GM23338 (cell line): ENCODE data around the gene GALC.

Source experiments
- EZH2 ChIP-seq: fragments of 200-600 bp; sonication (generic); IDR thresholded peaks from one replicate; pipeline ENCODE4 v1.8.0; 2017; ENCODE audit warnings: antibody characterized with exemption, mild to moderate bottlenecking, low read depth; ENCODE audit not compliant: unreplicated experiment
- POLR2AphosphoS5 ChIP-seq: IDR thresholded peaks from 2 replicates; pipeline ENCODE4 v1.6.1; 2016; ENCODE audit warnings: antibody characterized with exemption, low read depth
- TF ChIP-seq, protein P1 (sequence below), 2 experiments: fragments of 200-600 bp in 1 of 2; sonication (generic) in 1 of 2; conservative IDR thresholded peaks; 2 replicates each; pipeline versions ENCODE4 v1.5.1 to v1.6.1; 2016 to 2017; ENCODE audit warnings: antibody characterized with exemption in 2 of 2, low read depth in 2 of 2, mild to moderate bottlenecking in 2 of 2, moderate library complexity in 1 of 2

- no peak for TF ChIP-seq EZH2
- TF ChIP-seq, protein P1, sequence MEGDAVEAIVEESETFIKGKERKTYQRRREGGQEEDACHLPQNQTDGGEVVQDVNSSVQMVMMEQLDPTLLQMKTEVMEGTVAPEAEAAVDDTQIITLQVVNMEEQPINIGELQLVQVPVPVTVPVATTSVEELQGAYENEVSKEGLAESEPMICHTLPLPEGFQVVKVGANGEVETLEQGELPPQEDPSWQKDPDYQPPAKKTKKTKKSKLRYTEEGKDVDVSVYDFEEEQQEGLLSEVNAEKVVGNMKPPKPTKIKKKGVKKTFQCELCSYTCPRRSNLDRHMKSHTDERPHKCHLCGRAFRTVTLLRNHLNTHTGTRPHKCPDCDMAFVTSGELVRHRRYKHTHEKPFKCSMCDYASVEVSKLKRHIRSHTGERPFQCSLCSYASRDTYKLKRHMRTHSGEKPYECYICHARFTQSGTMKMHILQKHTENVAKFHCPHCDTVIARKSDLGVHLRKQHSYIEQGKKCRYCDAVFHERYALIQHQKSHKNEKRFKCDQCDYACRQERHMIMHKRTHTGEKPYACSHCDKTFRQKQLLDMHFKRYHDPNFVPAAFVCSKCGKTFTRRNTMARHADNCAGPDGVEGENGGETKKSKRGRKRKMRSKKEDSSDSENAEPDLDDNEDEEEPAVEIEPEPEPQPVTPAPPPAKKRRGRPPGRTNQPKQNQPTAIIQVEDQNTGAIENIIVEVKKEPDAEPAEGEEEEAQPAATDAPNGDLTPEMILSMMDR (conservative IDR thresholded peaks at IDR 0.05; ENCODE audit: low read depth in 2 of 2), result no peak
- TF ChIP-seq POLR2AphosphoS5, result no peak
Observed at GRCh38 chr14:88032373-88032772, 39.4 kb upstream of the GALC start.
